HG02840 (cell line): Measurements from ENCODE around the gene SCAP.
"Not testable (repeated sequence)": the region's sequence is repeated elsewhere in the genome, so short reads cannot be mapped to it uniquely, and the experiment has no call there.

Experiments
- ATAC-seq: cut with Tn5 transposase; IDR thresholded peaks from one replicate; pipeline ENCODE4 v1.9.1; 2021; ENCODE audit warnings: mild to moderate bottlenecking, moderate library complexity, moderate number of reproducible peaks; ENCODE audit not compliant: unreplicated experiment, low FRiP score

SCAP gene

DNA sequence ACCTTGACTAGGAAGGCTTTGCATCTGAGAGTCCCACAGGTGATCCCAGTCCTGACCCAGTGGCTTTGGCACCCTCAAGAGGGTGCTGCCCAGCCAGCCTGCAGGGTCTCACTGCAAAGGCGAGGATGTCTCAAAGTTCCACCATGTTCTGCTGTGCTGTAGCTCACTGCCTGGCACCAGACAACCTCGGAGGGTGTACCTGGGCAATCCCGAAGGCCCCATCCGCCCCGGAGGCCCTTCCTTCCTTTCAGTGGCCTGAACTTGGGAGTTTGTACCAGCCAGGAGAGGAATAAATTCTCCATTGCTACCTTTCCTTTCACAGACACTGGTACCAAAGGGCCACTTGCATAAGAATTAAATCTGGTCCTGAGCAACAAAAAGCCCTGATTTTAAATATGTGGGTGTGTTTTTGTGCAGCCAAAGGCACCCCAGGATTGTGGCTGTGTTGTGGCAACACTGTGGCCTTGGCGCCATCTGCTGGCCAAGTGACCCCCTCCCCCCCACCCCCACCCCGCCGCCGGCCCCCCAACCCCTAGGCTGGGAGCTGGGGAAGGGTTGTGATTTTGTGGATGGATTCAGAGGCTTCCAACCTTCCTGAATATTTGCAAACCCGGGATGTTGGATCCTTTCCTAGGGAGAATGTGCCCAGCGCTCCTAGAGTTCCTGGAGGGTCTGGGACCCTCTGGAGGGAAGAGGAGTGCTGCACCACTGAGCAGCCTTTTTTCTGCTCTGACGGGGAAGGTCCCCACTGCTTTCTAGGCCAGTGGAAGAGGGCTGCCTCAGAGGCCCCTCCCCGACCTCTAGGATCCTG is 104.6 kb downstream of the SCAP start:
- ATAC-seq: no peak

DNA sequence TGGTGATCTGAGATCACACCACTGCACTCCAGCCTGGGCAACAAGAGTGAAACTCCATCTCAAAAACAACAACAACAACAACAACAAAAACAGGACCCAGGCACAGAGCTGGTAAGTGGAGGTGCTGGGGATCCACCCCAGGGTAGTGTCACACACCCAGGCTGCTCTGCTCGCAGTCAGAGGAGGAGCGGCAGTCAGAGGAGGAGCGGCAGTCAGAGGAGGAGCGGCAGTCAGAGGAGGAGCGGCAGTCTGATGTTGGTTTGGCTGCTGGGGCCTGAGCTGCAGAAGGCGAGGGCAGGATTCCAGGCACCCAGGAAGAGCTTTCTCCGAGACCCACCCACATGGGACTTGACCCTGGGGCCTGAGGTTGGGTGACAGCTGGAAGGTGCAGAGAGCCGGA is 105.7 kb downstream of the SCAP start:
- not testable (repeated sequence) for ATAC-seq

GRCh38 chr3:47367631-47368030 is 108.1 kb downstream of the SCAP start:
- ATAC-seq: no peak

- ATAC-seq: no peak
Observed at GRCh38 chr3:47366833-47367232, 108.9 kb downstream of the SCAP start.

- no peak for ATAC-seq
Observed at GRCh38 chr3:47365213-47366153, 110.3 kb downstream of the SCAP start.
